Measurements from ENCODE around the gene SYNPR.

GRCh38 chr3:63240381-63240902 is 37.7 kb upstream of the SYNPR start:
- TF ChIP-seq CTCF (IDR thresholded peaks at IDR 0.05; ENCODE audit: low read length) (no peak), EZH2 (optimal IDR thresholded peaks at IDR 0.05; ENCODE audit: low read depth, low read length) (no peak)

All from MM.1S (cell line).